GM18907 (cell line): ENCODE data around the gene IER5.

Experiments used
- ATAC-seq: cut with Tn5 transposase; IDR thresholded peaks from one replicate; pipeline ENCODE4 v1.9.1; 2021; ENCODE audit warnings: mild to moderate bottlenecking, moderate library complexity; ENCODE audit not compliant: unreplicated experiment

Gene IER5

GRCh38 chr1:181133441-181133951 is 45.0 kb downstream of the IER5 start:
- no peak for ATAC-seq

GRCh38 chr1:181133969-181134418 is 45.5 kb downstream of the IER5 start:
- ATAC-seq = no peak

GRCh38 chr1:181134543-181135436 is 46.3 kb downstream of the IER5 start:
- ATAC-seq = peak; percentile 56

GRCh38 chr1:181135437-181135731 is 46.9 kb downstream of the IER5 start:
- ATAC-seq = no peak

GRCh38 chr1:181135815-181136737 is 47.6 kb downstream of the IER5 start:
- no peak for ATAC-seq

- no peak for ATAC-seq
These were observed 48.2 kb downstream of the IER5 start for GRCh38 chr1:181136738-181137122.

- no peak for ATAC-seq
These were observed 48.8 kb downstream of the IER5 start for GRCh38 chr1:181137217-181137743.

- no peak for ATAC-seq
These were observed 51.1 kb downstream of the IER5 start for GRCh38 chr1:181139631-181140061.

- no peak for ATAC-seq
These were observed 51.9 kb downstream of the IER5 start for GRCh38 chr1:181140398-181140797.

GRCh38 chr1:181140891-181141290 is 52.4 kb downstream of the IER5 start:
- no peak for ATAC-seq

- no peak for ATAC-seq
These were observed 53.0 kb downstream of the IER5 start for GRCh38 chr1:181141431-181141910.
